GM19193 (cell line): ENCODE data around the gene PPP1R13B.

ENCODE experiments used
- POLR2A ChIP-seq: IDR thresholded peaks from 4 replicates; pipeline ENCODE4 v1.6.1; 2011; ENCODE audit not compliant: insufficient read depth, insufficient read length; ENCODE audit errors: extremely low read depth

The PPP1R13B gene

DNA sequence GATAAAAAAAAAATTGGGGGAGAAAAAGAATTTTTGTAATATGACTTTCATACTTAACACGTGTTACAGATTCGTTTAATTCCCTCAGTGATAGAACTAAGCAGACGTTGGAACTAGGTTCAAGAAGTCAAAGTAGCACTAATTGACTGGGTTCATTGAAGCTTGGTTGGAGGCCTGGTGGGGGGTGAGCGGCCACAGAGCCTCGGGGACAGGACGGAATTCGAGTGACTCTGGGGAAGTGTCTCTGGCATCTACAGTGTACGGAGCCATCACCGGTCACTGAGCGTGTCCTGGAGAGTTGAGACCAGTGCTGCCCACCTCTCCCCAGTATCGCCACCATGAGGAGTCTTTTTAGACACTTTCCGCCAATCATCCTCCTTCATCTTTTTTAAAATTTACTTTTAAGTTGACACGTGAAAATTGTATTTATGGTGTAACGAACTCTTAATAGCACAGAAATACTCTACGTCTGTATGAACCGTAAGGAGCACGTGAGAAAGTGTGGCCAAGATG lies 130.4 kb downstream of the PPP1R13B start:
- TF ChIP-seq POLR2A, result no peak

DNA sequence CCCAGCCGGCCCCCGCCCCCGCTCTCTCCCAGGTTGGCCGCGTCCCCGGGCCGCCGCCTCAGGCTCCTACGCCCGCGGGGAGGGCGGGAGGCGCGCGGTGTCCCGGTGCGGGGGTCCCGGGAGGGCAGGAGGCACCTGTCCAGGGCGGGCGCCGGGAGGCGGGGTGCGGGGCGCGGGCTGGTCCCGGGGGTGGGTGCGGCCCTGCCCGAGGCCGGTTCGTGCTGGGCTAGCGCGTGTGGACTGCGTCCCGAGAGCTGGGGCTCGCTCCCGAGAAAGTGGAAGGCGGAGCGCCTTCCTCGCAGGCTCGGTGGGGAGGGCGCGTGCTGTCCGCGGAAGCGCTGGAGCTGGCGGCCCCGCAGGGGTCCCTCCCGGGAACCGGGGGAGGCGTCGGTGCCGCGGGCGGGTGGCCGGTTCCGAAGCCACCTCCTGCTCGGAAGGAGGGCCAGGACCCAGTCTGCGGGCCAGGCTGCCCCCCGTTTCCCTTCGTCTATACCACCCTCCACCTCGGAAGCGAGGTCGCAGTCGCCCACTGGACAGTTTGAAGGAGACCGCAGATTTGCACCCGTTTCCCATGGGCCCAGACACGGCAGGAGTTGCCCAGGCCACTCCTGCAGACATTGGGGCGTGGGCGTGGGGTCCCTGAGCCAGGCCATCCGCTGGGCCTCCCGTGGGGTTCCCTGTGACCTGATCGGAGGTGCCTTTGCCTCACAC lies 131.1 kb downstream of the PPP1R13B start:
- TF ChIP-seq POLR2A, result no peak

DNA sequence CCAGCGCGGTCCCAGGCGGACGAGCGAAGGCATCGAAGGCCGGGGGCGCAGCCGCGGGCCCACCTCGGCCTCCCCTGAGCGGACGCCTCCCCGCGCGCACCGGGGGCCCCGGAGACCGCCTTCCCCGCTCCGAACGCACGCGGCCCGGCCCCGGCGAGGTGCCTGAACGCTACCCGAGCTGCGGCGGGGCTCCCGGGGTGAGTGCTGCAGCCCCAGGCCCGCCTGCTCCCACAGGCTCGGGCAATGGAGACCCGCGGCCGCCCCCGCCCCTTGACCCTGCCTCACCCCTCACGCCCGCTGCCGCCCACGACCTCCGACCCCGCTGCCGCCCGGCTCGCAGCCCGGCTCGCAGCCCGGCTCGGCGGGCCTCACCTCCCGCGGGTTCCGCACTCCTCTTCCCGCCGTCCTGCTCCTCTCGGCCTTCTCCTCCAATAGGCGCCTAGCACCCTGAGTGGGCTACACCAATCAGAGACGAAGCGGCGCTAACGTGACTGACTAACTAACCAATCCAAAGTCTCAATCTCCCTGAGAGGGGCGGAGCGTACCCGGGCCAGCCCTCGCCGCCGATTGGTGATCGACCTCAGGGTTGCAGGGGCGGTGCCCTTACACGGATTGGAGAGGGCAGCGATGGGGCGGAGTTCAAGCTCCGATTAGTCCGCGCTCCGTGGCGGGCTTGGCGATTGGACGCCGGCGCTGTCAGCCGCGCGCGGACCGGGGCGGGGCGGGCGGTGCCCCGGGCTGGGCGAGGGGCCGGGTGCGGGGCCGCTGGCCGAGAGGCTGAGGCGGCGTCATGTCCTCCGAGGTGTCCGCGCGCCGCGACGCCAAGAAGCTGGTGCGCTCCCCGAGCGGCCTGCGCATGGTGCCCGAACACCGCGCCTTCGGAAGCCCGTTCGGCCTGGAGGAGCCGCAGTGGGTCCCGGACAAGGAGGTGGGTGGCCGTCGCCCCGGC lies 132.0 kb downstream of the PPP1R13B start, which contains the start of the genes XRCC3 and ZFYVE21:
TSS of gene XRCC3 (minus strand) at position 400 of the 949 bp plus-strand sequence. CDS start 4,364 bp downstream, outside the sequence.
TSS of gene ZFYVE21 (plus strand) at position 759 of the 949 bp plus-strand sequence. CDS start at position 791, 32 bp downstream.
- peak; percentile 91 for TF ChIP-seq POLR2A

DNA sequence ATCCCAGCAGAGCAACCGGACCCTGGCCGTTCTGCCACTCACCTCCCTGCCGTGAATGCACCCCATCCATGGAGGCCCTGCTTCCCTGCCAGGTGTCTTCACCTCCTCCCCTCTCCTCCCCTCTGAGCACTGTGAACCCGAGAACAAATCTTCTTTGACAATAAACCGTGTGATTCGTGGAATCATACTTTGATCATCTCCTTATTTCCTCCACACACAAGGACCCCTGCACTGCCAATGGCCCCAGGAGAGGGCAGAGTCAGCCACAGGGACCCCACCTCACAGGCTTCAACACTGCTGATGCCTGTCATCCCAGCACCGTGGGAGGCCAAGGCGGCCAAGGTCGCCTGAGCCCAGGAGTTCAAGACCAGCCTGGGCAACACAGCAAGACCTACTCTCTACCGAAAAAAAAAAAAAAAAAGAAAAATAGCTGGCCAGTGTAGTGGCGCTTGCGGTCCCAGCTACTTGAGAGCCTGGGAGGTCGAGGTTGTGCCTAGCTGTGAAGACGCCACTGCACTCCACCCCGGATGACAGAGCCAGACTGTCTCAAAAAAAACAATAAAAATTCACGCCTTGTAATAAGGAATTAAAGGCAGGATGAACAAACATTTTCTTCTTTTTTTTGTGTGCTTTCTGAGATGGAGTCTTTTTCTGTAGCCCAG lies 133.2 kb downstream of the PPP1R13B start:
- TF ChIP-seq POLR2A, result no peak

DNA sequence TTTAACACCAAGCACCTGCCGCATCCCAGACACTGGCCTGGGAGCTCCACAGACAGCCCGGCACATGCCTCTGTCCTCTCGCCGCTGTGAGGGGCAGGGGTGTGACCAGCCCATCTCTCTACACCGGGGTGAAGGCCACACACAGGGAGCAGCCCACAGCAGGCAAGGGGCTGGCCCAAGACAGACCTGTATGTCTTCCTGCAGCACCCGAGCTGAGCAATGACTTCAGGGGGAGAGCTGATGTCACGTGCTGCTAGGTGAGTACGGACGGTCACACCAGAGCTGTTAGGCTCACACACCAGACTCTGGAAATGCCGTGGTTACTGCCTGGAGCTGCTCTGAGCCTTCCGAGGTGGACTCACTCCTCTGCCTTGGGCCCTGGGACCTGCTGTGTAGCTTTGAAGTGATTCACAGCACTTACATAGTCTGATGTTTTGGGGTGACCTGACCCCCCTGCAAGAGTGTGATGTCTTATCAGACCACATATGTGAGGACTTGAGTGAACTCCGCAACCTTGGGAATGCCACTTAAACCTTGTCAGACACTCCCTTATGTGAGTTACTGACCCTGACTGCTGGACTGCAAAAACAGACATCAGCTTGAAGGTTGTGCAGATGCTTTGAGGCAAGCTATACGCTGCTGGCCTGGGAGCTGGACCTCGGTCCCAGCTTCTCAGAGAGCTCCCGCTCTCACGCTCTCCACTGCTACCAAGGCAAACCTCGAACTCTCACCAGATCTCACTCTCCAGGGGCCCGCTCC lies 133.9 kb downstream of the PPP1R13B start:
- TF ChIP-seq POLR2A, result no peak

DNA sequence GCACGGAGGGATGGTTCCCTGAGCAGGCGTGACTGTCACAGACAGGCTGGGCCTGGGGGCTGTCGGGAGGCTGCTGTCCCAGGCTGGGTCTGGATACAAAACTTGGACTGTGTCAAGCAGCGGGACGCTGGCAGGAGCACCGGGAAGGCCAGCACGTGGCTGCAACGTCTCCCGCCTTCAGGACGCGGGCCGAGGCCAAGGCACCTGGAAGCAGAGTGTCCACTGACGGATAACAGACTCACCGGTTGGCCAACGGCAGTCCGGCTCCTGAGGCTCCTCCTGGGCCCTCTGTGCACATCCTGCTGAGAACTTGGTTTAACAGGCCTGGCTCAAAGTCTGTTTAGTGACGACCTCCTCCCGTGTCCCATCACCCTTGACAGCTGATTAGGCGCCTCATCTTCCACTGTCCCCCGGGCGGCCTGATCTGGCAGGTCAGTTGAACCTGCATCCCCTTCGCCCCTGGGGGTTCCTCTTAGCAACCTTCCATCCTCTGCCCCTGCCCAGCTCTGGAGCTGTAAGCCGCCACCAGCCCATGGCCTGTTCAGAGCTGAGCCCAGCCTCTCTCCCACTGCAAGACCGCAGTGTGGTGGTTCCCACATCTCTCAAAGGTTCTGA lies 134.6 kb downstream of the PPP1R13B start:
- no peak for TF ChIP-seq POLR2A

DNA sequence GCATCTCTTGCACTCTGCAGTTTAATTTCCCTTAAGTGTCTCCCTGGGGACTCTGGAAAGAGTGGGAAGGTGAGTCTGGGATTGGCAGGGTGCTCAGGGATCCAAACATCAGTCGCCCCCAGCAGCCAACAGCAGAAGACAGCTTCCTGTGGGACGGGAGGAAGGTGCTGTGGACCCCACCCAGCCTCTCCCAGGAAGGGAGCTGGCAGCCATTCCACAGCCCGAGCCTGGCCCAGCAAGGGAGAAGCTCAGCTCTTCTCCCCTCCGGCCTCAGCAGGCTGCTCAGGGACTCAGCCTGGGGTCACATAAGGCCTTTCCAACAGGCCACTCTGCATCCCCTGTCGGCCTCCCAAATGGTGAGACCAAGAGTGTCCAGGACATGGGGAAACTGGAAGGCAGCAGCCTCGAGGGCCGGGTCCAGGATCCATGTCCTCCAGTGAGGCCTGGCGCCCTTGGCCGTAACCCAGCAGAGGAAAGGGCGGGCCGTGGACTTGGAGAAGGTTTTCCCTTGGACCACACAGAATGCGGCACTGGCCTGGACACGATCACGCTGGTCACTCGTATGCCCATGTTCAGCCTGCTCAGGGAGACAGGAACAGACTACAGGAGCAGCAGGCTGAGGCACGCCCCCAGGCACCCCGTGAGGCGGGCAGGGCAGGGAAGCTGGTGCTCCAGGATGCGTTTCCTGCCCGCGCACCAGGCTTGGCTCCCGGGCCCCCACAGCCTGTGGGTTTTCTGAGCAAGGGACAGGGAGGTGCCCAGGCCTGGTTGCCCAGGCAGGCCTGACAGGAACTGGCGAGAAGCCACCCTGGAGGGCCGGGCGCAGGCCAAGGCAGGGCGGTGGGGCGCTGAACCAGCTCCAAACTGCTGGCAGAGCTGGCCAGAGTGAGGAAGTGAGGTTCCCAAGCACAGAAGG lies 135.6 kb downstream of the PPP1R13B start:
- TF ChIP-seq POLR2A, result no peak

DNA sequence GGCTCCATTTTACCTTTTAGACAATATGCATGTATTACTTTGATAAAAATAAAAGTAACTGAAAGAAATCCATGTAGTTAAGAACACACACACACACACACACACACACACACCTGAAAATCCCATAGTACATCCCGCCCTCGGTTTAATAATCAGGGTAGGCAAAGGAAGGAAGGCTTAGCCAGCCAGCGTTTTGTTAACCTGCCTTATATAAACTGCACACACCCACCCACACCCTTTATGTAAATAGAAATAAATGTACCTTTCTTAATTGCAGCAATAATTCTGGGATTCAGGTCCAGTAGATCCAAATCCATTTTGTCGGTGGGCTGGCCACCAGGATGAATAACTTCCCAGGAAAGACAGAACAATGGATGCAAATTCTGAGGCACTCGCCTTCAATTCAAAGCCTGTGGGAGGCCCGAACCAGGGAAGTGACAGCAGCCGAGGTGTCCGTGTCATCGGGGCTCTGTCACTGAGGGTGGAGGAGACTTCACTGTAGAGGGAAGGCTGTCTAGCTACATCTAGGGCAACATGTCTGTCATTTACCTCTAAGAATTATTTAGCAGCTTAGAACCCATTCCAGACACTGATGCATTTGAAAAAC lies 136.5 kb downstream of the PPP1R13B start:
- no peak for TF ChIP-seq POLR2A

DNA sequence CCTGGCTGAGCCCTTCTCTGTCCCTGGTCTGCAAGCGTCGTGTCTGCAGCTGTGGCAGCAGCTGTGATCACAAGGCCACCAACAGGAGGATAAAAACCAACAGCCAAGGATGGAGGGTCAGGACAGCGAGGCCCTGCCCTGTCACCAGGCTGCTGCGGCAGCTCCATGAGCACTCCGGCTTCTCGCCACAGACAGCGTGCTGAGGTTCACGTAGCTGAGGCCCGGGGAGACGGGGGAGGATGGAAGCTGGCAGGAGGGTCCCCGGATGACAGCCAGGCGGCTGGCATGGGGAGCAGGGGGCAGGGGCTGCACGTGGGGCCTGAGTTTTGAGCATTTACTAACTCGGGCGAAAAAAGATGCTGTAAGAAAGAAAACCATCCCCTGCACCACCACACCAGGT lies 137.6 kb downstream of the PPP1R13B start:
- TF ChIP-seq POLR2A, result no peak

DNA sequence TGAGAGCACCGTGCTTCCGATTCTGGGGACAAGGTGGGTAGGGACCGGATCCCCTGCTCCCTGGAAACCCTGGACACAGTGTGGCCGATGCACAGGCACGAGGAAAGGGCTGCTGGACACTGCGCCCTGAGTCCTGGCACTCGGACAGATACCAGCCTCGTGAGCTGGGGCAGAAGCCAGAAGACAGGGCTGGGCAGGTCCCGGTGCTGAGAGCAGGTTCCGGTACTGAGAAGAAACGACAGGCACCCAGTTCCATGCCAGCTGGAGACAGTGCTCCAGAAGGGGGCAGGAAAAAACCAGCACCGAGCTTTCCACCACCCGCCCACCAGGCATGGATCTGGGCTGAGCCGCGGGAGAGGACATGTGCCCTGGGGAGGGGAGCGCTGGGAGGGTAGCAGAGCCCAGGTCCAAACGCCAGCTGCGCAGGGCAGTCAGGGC lies 138.6 kb downstream of the PPP1R13B start:
- TF ChIP-seq POLR2A, result no peak

DNA sequence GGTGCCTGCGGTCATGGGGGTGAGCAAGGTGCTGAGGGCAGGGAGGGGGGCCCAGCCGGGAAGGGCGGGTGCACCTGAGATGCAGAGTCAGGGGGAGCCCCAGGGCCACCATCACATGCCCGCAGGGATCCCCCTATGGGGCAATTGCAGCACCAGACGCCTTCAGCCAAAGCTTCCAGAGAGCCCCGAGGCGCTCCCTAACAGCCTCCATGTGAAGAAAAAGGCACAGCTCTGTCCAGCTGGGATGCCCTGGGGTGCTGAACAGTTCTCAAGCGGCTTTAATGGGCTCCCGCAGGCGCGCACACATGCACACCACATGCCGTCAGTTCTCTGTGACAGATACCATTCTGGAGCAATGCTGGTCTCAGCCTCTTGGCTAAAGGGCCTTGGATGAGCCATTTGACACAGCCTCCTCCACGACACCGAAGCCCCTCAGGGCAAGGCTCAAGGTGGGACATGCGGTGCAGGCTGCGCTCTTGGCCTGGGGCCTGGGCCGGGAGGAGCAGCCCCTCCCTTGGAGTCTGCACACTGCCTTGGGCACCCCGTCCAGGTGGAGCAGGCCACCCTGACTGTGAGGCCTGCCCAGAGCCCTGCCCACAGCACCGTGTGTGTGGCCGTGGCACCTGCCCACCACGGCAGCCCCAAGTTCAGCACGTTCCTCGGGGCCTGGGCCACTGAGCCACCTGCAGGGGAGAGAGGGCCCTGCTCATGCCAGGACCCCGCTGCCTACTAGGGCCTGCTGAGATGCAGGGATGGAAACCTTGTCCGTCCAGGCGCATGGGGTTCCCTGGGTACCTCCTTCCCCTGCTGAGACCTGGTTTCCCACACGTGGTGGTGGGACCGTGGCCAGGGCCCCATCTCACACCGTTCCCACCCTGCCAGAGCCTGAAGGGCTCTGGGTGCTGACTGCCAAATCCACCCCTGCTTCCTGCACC lies 139.8 kb downstream of the PPP1R13B start:
- TF ChIP-seq POLR2A, result no peak

DNA sequence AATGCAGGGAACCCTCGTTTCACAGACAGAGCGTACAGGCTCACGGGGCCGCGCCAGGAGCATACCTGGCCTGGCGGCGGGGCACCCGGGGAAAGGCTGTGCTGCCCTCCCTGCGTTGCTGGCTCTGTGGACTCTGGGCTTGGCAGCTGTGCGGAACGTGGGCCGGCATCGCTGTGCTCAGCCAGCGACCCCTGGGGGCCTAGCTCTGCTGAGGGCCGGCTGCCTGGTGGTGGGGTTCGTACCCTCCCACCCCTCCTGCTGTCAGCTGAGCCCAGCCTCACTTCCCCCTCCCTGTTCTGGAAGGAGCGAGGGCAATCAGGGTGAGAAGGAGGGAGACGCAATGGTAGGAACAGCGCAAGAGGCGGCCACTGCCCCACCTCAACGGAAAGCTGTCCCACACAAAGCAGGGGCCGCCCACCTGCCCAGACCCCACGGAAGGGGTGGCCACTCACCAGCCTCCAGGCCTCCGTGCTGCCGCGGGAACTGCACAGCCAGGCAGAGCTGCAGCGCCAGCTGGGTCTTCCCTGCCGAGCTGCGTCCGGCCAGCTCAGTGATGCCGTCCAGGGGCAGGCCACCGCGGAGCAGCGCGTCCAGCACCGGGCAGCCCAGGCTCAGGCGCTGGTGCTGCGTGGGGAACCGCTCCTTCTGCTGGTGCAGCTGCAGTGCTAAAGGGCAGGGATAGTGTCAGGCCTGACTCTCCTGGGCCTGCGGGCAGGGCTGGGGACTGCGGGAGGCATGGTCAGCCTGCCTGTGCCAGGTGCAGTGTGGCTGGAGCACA lies 140.6 kb downstream of the PPP1R13B start:
- peak; percentile 21 for TF ChIP-seq POLR2A
